Measurements from ENCODE around the gene GRIA1.
"Not testable (repeated sequence)": the region's sequence is repeated elsewhere in the genome, so short reads cannot be mapped to it uniquely, and the experiment has no call there.

Gene GRIA1

GRCh38 chr5:153671653-153672346 is 181.3 kb downstream of the GRIA1 start:
- no peak for DNase-seq

- DNase-seq = no peak
Measured at GRCh38 chr5:153672347-153673090, 182.0 kb downstream of the GRIA1 start.

DNA sequence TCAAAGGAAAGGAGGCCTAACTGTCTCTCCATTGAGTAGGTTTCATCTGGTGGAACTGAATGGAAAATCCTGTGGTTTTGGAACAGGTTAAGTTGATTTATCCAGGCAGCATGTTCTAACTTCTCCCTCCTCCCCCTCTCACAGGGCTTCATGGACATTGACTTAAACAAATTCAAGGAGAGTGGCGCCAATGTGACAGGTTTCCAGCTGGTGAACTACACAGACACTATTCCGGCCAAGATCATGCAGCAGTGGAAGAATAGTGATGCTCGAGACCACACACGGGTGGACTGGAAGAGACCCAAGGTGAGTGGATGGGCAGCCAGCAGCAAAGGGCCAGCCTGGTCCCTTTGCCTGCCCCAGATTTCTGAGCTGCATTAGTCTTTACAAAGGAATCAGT is 183.9 kb downstream of the GRIA1 start:
- DNase-seq = no peak

- no peak for DNase-seq
Measured at GRCh38 chr5:153676406-153676805, 185.9 kb downstream of the GRIA1 start.

DNA sequence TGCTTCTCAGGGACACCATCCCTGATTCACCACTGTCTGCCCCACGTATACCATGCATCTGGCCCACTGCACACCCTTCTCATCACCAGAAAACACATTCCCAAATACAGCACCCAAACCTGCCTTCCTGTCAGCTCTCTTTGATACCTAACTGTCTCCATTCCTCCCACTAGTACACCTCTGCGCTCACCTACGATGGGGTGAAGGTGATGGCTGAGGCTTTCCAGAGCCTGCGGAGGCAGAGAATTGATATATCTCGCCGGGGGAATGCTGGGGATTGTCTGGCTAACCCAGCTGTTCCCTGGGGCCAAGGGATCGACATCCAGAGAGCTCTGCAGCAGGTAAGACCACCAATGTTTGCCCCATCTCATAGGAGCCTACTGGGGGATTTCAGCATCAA is 186.4 kb downstream of the GRIA1 start:
- DNase-seq = no peak

DNA sequence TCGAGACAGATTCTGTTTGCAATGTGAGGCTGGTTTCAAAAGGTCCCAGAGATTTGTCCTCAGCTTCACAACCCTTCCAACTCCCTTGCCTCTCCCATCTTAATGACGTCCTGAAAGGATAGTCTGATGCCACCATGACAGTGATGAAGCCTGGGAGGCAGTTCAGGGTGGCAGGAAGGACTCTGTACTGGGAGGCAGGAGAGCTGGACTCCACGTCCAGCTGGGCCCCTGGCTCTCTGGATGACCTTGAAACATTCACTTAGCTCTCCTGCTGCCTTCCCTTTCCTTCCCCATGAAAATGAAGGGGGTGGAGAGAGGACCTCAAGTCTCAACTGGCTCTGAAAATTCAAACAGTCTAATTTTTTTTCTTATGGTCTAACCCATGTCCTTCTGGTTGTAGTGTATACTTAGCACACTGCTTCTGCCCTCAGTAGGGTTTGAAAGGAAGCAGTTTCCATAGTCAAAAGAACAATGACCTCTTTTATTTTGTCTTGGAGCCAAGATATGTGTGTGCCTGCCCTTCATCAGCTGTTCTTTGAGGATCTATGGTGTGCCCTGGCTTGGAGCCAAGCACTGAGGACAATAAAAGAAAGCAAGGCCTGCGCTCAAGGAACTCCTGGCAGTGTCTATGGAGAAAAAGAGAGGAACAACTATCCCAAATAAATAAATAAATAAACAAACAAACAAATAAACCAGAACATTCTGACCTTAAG is 188.3 kb downstream of the GRIA1 start:
- DNase-seq = no peak

GRCh38 chr5:153690236-153690635 is 199.8 kb downstream of the GRIA1 start:
- DNase-seq = no peak

DNA sequence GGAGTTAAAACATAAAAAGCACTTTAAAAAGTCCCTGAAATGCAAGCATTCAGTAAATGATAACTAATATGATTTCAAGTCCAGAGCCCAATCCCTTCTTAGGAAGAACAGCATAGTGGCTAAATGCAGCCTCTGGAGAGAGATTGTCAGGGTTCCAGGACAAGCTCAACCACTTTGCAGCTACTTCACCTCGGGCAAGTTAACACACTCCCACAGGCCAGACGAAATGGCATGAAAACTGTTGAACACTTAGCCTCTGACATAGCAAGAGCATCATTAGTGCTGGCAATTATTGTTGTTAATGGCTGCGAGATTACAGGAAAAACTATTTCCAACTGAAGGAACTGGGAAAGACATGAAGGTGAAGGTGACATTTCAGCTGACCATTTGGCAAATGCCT is 205.8 kb downstream of the GRIA1 start:
- DNase-seq = no peak

- no peak for DNase-seq
Measured at GRCh38 chr5:153699035-153699434, 208.6 kb downstream of the GRIA1 start.

- no peak for DNase-seq
Measured at GRCh38 chr5:153700940-153701339, 210.5 kb downstream of the GRIA1 start.

DNA sequence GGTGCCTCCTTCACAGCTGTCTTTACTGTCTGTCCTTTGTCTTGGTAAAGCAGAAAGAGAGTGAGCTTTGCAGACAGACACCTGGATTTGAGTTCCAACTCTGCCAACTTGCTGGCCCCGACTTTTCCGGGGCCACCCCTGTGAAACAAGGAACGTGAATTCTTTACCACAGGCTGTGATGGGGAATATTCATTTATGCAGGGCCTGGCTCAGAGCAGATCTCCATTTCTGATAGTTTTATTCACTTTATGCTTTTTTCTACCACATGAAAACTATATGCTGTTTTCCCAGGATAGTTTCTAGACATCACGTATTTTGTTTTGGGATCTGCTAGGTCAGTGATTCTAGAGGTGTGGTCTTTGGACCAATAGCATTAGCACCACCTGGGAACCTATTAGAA is 211.8 kb downstream of the GRIA1 start:
- DNase-seq = no peak

- no peak for DNase-seq
Measured at GRCh38 chr5:153704110-153704509, 213.6 kb downstream of the GRIA1 start.

- no peak for DNase-seq
Measured at GRCh38 chr5:153707626-153708025, 217.2 kb downstream of the GRIA1 start.

- no peak for DNase-seq
Measured at GRCh38 chr5:153711755-153712154, 221.3 kb downstream of the GRIA1 start.

DNA sequence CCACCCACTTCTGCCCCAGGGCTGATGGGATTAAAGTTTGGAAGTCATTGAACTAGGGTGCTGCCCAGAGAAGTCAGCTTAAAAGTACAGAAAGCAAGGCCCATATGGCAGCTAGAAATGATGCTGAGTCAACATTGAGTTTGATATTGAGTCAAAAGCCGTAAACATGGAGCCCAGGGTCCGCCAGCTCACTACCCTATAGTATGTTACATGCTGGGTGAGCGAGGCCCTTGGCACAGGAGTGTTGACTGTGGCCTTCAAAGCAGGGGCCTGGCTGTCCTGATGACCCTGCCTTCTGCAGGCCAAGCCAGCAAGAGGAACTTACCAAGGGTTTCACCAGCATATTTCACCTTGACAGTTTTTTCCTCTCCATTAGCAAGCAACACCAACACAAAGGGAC is 222.5 kb downstream of the GRIA1 start:
- no peak for DNase-seq

- DNase-seq = no peak
Measured at GRCh38 chr5:153713943-153714342, 223.5 kb downstream of the GRIA1 start.

- no peak for DNase-seq
Measured at GRCh38 chr5:153714798-153715197, 224.3 kb downstream of the GRIA1 start.

DNA sequence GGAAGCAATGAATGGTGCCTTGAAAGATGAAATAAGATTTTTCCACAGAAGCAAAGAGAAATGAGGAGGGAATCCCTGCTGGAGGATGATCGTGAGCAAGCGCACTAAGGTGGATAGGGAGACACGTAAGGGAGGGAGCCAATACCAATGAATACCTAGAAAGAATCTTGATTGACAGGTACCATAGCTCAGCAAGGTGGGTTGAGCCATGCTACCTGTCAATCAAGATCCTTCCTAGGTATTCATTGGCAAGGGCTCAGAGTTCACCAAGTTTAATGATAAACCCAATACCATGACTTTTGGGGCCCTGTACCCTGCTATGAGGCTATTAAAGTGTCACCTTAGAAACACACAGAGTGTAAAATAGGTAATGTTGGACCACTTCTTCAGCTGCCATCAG is 226.8 kb downstream of the GRIA1 start:
- no peak for DNase-seq

- DNase-seq = no peak
Measured at GRCh38 chr5:153718713-153719112, 228.2 kb downstream of the GRIA1 start.

- DNase-seq = no peak
Measured at GRCh38 chr5:153719324-153719723, 228.9 kb downstream of the GRIA1 start.

GRCh38 chr5:153723022-153723610 is 232.6 kb downstream of the GRIA1 start:
- DNase-seq = not testable (repeated sequence)

GRCh38 chr5:153742060-153742459 is 251.6 kb downstream of the GRIA1 start:
- DNase-seq = no peak

DNA sequence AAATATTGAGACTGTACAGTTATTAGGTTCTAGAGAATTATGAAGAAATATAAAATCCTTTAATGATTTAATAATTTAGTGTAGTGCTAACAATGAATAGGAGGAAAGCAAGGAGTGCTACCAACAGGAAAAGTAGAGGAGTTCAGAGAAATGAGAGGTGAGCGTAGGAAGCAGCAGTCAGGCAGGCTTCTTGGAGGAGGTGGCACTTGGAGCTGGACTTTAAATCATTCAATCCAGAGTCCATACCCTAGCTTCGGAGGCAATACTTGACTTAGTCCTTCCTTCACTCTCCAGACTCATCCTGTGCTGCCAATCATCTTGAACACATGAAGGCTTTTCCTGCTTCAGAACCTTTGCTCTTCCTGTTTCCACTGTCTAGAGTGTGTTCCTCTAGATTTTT is 254.3 kb downstream of the GRIA1 start:
- no peak for DNase-seq
